GM21825 (cell line): Measurements from ENCODE around the gene NBEAL2.
"Not testable (repeated sequence)": the region's sequence is repeated elsewhere in the genome, so short reads cannot be mapped to it uniquely, and the experiment has no call there.

Experiments
- ATAC-seq: cut with Tn5 transposase; IDR thresholded peaks from one replicate; pipeline ENCODE4 v1.9.1; 2021; ENCODE audit warnings: mild to moderate bottlenecking, moderate library complexity; ENCODE audit not compliant: unreplicated experiment

Gene NBEAL2

DNA sequence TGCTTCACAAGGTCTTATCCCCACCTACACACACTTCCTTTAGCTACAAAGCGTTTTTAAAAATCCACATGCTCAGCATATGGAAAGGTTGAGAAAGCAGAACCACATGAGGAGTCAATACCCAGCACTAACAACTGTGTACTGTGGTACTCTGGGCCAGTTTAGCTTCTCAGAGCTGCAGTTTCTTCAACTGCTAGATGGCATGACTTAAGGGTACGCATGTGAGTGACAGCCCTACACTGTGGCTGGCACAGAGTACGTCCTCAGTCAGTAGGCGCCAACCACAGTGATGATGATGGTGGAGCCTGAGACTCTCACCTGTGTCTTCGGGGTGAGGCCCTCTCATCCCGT is 20.3 kb upstream of the NBEAL2 start:
- no peak for ATAC-seq

DNA sequence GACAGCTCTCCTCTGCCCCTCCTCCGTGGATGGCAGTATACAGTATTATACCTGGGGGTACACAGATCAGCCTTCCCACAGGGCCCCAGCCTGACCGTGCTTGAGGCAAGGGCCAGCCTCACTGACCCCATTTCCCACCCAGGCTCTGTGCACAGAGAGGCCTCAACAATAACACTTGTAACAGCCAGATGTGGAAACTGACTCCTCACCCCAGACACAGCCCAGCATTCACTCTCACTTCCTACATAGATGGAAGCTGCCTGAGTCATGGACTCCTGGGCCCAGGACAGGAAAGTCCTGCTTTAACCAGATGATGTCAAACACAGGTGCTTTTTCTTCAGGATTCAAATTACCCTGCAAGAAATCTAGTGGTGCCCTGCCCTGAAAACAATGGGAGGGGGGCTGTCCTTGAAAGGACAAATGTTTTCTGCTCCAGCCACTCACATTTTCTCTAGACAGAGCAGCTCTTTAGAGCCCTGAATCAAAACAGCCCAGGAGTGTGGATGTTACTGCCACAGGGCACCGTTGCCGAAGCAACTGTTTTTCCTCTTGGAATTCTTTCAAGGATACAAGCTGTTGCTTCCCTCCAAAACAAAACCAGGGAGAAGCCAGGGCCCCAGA is 19.3 kb upstream of the NBEAL2 start:
- ATAC-seq: no peak

DNA sequence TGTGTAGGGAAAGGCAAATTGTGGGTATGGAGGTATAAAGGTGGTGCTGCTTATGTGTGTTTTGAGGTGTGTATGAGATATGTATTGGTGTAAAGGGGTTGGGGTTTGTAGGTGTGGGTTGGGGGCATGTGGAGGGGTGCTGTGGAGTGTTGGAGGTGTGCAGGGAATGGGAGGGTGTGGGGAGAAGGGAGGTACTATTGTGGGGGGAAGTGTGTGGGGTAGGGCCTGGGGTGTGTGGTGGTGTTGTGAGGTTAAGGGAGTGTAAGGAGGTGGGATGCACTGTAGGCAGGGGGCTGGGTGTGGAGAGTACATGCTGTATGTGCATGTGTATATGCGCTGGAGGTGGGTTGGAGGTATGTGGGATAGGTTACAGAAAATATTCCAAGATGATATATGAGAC is 18.6 kb upstream of the NBEAL2 start:
- ATAC-seq: no peak

DNA sequence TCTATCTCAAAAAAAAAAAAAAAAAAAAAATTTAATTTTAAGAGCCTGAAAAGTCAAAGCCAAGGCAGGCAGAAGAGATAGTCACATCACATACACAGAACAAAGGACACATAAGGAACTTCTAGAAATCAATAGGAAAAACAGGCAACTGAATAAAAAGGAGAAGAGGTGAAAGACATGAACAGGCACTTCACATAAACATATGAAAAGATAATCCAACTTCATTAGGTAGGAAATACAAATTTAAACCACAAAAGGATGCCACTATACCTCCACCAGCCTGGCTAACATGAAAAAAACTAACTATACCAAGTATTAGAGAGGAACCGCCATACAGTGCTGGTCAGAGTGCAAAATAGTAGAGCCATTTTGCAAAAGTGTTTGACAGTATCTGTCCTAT is 17.0 kb upstream of the NBEAL2 start:
- ATAC-seq: no peak

DNA sequence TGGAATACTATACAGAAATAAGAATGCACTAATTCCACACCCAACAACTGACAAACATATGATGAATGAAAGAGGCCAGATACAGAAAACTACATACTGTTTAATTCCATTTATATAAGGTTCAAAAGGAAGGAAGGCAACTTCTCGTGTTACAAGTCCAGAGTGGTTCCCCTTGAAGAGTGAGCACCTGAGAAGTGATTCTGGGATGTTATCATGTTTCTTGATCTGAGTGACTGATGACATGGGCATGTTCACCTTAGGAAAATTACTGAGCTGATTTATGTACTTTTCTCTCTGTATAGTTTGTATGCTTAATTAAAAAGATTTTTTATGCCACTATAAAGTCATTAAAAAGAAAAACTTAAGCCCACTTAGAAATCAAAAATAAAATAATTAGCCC is 16.5 kb upstream of the NBEAL2 start:
- ATAC-seq: no peak

DNA sequence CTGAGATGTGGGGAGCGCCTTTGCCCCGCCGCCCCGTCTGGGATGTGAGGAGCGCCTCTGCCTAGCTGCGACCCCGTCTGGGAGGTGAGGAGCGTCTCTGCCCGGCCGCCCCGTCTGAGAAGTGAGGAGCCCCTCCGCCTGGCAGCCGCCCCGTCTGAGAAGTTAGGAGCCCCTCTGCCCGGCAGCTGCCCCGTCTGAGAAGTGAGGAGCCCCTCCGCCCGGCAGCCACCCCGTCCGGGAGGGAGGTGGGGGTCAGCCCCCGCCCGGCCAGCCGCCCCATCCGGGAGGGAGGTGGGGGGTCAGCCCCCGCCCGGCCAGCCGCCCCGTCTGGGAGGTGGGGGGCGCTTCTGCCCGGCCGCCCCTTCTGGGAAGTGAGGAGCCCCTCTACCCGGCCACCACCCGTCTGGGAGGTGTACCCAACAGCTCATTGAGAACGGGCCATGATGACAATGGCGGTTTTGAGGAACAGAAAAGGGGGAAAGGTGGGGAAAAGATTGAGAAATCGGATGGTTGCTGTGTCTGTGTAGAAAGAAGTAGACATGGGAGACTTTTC is 15.4 kb upstream of the NBEAL2 start:
- not testable (repeated sequence) for ATAC-seq

DNA sequence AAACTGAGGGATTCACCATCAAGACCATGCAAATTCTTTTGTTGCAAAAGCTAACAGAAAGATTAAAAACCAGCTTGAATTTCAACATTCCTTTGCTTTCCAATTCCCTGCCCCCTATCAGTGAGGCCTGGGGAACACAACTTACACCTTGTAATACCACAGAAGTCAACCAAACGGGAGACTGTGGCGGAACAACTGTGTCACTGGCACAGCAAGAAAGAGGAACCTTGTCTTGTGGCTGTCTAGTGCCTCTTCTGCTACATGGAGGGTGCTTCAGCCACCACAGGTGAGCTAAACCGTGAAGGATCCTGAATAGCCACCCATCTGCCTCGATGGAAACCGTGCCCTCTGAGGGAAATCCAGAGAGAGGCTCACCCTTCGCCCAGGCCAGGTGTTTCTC is 14.3 kb upstream of the NBEAL2 start:
- no peak for ATAC-seq

DNA sequence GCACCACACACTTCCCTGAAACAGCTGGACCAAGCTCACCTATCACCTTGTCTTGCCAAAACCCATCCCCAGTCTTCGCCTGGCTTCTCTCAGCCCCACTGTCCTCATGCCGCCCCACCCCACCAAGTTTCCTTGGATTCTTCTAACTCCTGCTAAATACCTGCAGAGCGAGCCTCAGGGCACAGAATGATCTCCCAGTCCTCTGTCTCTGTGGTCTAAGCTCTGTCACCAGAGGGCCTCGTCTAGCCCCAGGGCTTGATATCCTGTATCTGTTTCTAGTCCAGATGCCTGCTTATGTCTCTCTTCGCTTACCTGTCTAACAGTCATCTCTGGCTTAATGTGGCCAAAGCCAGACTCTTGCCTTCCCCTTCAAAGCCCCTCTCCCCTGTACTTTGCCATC is 12.7 kb upstream of the NBEAL2 start:
- no peak for ATAC-seq

DNA sequence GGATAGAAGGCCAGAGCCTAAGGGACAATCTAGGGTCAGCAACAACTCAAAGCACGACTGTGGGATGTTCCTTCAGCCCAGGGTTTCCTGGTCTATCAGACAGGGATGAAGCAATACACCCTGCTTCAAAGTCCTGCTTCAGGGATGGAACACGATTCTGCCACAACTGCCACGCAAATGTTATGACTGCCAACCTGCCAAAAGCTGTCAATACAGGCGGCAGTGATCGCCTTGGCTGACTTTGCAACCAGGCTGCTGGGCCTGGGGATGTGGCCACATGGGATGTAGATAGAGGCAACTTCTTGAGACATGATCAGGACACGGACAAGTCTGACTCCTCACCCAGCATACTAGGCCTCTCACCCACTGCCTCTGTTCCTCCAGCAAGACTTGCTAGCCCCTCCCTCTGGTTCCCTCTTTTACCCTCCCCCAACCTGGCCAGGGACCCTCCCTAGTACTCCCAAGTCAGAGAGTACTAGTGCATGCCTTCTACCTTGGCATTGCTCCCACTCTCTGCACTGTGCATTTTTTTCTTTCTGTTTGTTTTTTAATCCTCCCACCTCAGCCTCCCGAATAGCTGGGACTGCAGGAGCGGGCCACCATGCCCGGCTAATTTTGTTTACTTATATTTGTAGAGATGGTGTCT is 10.6 kb upstream of the NBEAL2 start:
- ATAC-seq: no peak

DNA sequence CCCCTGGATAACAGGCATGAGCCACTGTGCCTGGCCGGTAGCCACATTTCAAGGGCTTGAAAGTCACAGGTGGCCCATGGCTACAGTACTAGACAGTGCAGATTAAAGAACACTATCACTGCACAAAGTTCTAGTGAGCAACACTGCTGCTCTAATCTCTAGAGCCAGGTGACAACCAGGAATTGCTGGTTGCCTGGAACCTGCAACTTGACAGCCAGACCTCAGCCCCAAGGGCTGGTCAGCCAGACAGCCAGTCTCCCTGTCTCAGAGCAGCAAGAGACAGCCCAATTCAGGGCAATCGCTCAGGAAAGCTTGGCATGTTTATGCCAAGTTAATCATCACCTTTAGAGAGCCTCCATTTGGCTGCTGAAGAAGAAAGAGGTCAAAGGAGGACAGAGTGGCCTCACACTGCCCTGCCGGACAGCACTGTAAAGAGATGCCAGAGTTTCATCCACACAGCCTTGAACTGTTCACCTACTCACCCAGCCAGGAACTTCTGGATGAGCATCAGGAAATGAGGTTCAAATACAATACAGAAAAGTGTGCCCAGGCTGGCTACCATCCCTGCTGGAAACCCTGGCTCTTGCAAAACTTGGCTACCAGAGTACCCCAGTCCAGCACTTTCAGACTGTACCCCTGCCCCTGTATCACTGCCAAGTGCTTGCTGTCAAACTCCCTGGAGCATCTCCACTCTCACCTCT is 8.9 kb upstream of the NBEAL2 start:
- ATAC-seq: no peak

DNA sequence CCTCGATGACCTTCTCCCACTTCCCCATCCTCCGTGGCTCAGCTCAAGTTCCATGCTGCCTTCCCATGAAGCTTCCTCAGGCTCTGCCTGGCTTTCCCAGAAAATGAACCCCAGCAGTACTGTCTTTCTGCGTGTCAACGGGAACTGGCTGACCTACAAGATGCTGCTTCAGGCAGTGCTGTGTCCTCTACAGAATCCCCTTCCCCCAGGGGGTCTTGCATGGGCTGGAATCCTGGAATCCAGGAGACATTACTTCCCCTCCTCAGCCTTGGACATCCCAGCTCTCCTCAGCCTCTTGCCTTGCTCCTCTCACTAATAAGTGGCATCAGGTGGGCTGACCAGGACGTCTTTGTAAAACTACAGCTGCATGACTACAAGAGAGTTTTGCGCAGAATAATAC is 8.3 kb upstream of the NBEAL2 start:
- ATAC-seq: no peak

DNA sequence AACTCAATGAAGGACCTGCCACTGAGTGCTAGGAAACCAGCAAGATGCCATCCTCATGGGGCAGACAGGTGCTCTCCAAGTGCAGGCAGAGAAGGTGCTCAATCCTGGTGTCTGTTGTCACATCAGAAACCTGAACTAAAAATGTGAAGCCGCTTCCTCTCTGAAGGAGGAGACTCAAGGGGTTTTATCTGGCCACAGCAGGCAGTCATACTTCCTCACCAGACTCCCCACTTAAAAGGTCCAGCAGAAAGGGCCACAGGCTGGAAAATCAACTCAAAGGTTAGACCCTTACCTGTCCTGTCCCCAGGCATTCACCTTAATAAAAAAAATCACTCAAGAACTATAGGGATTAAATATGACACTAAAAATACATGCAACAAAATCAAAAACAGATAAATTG is 7.7 kb upstream of the NBEAL2 start:
- ATAC-seq: no peak

DNA sequence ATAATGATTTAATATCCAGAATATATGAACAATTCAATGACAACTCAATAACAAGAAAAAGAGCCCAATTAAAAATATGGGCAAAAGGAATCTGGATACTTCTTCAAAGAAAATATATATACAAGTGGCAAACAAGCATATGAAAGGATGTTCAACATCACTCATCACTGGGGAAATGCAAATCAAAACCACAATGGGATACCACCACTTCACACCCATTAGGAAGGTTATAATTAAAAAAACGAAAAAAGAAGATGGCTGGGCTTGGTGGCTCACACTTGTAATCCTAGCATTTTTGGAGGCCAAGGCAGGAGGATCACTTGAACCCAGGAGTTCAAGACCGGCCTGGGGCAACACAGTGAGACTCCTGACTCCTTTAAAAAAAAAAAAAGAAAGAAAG is 7.1 kb upstream of the NBEAL2 start:
- ATAC-seq: no peak

DNA sequence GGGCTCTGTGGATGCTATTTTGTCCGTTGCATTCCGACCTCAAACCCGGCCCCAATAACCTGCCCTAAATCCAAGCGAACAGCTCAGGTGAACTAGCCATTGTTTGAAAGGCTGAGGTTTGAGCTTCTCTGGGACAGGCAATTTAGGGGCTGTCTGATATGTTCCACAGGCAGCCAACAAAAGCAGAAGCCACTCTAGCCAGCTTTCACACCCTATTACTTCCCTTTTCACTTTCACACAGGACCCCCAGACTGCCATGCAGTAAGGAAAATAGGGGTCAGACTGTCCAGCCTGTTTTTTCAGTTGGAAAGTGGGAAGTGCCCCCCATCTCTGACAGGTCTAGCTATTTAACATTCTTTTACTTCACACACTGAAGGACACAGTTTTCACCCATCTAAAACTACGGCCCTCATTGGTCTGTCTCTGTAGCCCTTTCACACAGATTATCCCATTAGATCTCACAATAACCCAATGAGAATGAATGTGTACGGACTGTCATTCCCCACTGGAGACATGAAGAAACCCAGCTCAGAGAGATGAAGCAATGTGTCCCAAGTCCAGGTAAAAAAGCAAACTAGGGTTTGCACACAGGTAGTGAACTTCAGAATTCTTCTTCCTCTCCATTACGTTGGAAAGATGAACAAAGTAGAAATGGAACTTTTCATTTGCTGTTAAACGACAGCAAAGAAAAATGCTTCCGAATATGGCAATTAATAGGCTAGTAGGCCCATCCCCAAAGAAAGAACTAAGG is 4.9 kb upstream of the NBEAL2 start:
- ATAC-seq: no peak

DNA sequence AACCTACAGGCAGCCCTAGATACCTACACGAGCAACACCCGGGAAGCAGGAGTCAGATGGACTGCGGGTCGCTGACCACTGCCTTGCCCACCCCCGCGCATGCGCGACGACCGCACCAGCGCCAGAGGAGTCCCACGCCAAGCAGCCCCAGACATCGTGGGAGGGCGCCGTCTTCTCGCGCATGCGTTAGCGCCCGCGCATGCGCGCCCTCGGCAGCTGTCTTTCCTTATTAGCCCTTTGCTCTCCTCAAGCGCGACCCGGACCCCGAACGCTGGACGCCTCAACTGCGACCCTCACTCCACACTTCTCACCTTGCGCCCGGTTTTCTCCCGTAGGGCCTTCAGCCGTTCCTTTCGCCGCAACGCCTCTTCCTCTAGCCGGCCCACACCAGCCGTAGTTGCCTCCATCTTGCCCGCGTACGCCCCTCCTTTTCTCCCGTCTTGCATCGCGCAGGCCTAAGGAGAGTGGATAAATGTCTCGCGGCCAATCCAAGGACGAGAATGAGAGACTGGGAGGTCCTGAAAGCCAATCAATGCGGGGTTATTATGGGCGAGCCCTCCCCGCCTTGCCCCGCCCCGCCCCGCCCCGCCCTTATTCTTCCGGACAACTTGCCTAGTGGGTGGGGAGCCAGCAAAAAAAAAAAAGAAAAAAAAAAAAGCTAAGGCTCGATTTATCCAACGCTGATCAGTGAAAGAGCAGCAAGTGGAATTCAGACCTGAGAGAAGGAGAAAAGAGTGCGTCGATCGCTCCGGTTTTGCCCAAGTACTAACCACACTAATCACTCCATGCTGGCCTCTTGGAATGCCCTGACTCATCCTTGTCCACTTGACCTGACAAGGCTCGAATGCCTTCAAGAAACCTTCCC is 2.9 kb upstream of the NBEAL2 start, which contains the start of gene CCDC12:
Gene CCDC12, minus strand, starts transcription at position 420 of the 865 bp plus-strand sequence. Its CDS starts 13 bp downstream, at position 407.
- ATAC-seq: peak; percentile 56

DNA sequence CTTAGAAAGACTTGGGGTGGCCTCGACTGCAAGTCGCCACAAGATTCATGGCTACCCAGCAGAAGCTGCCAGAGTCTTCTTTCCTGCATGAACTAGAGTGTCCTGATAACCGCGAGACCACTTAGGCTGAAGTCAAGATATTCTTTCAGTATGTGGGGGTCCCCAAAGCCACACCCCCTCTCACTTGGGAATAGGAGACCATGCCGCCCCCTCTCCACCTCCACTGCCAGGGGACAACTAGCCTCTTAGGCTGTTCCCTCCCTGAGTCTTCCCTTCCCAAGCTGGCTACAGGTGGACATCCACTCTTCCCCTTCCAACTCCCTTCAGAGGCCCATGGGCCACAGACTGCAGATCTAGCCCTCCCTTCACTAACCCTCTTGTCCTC is 1.7 kb upstream of the NBEAL2 start:
- ATAC-seq: no peak

DNA sequence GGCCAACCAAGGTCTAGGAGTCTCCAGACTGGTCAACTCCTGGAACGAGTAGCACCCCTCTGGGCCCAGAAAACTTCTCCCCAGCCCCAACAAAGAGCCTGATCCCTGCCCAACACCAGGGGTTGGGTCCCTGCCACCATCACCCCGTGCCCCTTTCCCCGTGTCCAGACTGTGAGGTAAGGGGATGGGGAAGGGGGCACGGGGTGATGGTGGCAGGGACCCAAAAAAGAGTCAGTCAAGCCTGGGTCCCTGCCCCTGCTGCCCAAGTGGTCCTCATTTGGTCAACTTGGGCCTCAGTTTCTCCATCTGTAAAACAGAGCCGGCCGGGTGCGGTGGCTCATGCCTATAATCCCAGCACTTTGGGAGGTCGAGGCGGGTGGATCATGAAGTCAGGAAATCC is 1.1 kb upstream of the NBEAL2 start:
- ATAC-seq: no peak

DNA sequence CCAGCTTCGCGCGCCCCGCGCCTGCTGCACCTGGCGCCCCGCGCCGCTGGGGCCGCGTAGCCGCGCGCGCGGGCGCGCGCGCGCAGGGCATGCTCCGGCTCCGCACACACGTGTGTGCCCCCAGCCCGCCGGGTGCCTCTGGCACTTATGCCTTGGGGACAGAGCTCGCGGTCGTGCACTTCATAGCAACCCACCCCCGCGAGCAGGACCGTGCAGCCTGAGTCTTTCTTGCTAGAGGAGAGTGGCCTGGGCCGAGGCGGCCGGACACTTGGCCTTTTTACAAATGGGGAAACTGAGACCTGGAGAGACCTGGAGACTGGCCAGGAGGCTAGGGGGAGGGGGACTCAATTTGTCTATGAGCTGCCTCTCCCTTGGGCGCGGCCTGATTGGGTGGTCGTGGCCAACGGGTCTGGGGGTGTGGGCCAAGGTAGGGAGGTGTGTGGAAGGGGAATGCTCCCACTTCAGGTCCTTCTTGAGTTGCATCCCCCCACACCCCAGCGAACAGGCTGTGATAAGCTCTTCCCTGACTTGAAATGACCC is 562 bp downstream of the NBEAL2 start:
- ATAC-seq: no peak

DNA sequence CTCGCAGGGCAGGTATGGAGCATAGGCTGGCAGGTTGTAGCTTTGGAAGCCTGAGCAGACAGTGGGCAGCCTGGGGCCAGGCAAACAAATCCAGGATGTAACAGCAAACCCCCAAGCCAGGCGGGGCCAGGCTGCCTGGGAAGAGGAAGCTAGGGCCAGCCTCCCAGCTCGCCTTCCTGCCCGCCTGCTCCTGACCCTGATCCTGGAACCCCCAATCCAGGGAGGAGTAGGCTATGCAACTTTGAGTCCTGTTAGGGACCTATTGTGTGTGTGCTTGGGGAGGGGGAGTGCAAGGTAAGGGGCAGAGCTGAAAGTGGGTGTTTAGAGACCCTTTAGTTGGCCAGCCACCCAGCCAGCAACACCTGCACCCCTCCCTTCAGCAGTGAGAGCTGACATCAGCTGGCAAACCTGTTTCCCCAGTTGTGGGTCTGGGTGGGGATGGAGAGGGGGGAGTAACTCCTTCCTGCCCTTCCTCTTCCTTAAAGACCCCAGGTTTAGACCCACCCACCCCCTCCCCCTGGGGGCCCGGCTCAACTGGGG is 2.5 kb downstream of the NBEAL2 start:
- ATAC-seq: no peak

DNA sequence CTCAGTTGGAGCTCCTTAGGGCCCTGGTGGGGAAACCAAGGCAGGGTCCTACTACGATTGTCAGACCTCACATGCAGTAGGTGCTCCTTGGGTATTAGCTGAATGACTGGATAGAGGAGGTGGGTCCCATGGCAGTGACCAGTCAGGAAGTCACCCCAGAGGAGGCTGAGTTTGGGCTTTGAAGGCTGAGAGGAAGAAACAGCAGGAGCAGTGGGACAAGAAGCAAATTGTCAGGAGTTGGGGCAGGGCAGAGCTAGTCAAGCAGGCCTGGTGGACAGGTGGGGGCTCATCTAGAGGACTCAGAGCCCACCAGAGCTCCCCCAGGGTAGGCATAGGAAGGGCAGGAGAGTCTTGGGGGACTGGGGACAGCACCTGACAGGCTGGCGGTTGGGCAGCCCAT is 3.1 kb downstream of the NBEAL2 start:
- ATAC-seq: no peak
